COR-L47 (cell line): Measurements from ENCODE around the gene FCMR.
"Not testable (repeated sequence)": the region's sequence is repeated elsewhere in the genome, so short reads cannot be mapped to it uniquely, and the experiment has no call there.

Source experiments
- DNase-seq: peaks from one replicate; lab custom pipeline; 2025; lab: John Stamatoyannopoulos, UW

The FCMR gene

GRCh38 chr1:206872139-206872538 is 49.6 kb downstream of the FCMR start:
- no peak for DNase-seq

- no peak for DNase-seq
Measured at GRCh38 chr1:206868264-206868663, 53.5 kb downstream of the FCMR start.

GRCh38 chr1:206867716-206868115 is 54.0 kb downstream of the FCMR start:
- DNase-seq, result no peak

DNA sequence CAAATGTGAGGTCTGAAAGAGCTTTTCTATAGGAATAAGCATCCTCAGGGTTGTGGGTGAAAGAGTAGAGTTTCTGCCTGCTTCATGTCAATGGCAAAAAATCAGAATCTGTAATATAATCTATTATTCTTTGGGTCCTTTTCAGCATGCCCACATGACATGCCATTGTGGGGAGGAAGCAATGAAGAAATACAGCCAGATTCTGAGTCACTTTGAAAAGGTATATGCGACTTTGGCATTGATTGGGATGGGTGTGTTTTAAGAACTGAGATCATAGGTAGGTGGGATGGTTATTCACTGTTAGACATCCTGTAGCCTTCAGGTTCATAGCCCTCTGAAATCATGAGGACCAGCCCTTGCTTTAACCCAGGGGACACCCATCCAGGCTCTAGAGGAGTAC is 54.5 kb downstream of the FCMR start:
- DNase-seq, result no peak

DNA sequence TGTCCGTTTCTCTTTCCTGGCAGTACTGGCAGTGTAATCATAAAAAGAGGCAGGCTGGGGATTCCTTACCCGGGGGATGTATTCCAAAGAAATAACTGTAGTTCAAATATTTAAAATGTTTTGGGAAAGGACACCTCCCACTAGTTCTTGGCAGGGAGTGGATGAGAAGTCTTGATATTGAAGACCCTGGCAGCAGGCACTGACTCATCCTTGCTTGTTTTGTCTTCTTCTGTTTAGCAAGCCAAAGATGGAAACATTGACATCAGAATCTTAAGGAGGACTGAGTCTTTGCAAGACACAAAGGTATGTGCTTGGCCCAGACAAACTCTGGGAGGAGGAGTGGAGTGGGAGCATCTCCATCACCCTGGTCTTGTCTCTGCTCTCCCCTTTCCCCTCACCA is 55.7 kb downstream of the FCMR start:
- DNase-seq, result no peak

DNA sequence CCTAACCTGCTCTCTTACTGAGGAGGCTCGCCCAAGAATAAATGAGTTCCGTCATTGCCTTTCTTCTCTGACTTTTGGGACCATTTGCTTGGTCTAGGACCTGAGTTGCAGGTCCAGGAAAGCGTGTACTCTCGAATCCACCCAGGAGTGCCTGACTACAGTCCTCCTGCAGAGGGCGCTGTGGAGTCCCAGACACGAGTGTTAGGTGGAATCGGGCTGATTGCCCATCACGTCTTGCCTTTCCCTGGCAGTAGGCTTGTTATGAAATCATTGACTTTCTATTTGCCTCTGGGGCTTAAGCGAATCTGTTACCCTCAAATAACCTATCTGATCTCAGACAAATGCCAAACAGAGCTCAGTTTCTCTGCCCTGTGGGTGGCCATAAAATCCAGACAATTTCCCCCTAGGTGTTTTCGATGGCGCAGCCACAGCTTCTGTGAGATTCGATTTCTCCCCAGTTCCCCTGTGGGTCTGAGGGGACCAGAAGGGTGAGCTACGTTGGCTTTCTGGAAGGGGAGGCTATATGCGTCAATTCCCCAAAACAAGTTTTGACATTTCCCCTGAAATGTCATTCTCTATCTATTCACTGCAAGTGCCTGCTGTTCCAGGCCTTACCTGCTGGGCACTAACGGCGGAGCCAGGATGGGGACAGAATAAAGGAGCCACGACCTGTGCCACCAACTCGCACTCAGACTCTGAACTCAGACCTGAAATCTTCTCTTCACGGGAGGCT is 56.6 kb downstream of the FCMR start, which contains the start of gene IL20:
Gene IL20 (plus strand): TSS at position 685 of the 733 bp plus-strand sequence. CDS start 230 bp downstream, outside the sequence.
- peak; percentile 51 for DNase-seq

DNA sequence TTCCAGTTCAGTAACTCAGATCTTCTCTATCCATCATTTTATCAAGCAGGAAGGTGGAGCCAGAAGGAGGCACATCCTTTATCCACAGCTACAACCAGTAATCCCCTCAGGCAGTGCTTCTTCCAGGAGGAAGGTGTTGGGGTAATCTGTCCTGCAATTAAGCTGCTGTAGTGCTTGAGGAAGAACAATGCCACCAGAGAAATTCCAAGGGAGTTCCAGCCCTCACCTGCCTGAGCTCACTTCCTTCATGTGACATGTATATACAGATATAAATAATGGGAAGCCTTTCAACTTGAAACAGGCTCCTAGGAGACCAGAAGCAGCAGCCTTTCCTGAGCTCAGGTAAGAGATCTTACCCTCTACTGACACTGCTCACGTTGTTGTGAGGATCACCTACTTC is 58.5 kb downstream of the FCMR start:
- DNase-seq, result peak; percentile 7

GRCh38 chr1:206860165-206860564 is 61.6 kb downstream of the FCMR start:
- no peak for DNase-seq

DNA sequence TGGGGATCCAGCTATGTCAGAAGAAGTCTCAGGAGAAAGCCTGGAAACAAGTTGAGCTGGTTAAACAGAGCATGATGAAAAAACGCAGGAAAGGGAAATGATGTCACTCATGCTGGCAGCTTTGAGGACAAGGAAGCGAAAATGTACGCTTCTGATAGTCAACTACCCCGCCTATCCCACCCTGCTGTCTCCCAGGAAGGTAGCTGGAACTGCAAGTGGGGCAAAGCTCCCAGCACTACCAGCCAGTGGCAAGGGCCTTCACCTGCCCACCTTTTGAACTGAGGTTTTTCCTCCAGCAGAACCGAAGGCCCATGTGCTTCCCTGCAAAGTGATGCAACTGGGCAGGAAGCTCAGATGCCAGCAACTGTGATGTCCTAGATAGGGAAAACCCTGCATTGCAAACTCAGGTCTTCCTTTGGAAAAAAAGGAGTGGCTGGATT is 62.6 kb downstream of the FCMR start:
- DNase-seq, result no peak

- no peak for DNase-seq
Measured at GRCh38 chr1:206856674-206857464, 64.9 kb downstream of the FCMR start.

- no peak for DNase-seq
Measured at GRCh38 chr1:206855859-206856258, 65.9 kb downstream of the FCMR start.

GRCh38 chr1:206854401-206855129 is 67.2 kb downstream of the FCMR start:
- no peak for DNase-seq

GRCh38 chr1:206853696-206854095 is 68.0 kb downstream of the FCMR start:
- DNase-seq, result not testable (repeated sequence)
